ENCODE measurements around the gene METTL26. TPM values are rescaled to one million over a fixed set of nuclear protein-coding genes. Genes with fewer than 3 reads are reported as not detected.

METTL26 gene
- total and polyA plus RNA-seq, 2 experiments from 2014 or later: 77.9 to 155 TPM

DNA sequence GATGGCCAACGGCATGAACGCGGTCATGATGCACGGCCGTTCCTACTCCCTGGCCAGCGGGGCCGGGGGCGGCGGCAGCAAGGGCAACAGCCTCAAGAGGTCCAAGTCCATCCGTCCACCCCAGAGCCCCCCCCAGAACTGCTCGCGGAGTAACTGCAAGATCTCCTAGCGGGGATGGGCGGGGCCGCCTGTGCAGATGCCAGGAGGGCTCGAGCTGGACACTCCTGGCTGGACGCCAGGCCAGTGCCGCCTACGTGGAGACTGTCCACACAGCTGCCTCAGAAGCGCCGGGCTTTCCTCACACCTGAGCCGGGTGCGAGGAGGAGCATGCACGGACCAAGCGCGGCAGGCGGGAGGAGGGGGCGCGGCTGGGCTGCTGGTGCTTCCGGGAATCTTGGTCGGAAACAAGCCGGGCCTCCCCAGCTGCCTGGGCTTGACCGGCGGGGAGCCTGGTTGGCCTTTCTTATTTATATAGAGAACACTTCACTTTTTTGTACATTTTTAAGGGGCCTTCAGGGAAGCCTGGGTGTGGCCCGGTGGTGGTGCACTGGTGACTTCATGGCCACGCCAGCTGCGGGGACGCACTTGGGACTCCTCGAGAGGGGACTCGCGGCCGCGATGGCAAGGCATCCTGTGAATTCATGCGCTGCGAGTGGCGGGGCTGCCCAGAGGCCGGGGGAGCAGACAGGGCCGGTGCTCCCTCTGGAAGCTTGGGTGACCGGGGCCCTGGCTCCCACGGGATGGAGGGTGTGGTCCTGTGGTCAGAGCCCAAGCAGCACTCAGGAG is 8.5 kb downstream of the METTL26 start:
- Histone ChIP-seq H3K4me2 (no peak overlapping the region), H3K9me3 (ENCODE audit: low read depth) (no peaks in the 10 kb centered on the region), H3K27ac (no peak overlapping the region), H3K9me2 (replicated peaks; ENCODE audit: insufficient read depth) (no peaks in the 10 kb centered on the region), H3K36me3 (replicated peaks; ENCODE audit: insufficient read depth, low read depth) (no peaks in the 10 kb centered on the region), H3K4me3 (no peak overlapping the region), H4K20me1 (ENCODE audit: insufficient read depth, poor library complexity, severe bottlenecking) (peaks cover 6% of the 10 kb centered on the region), H3K27me3 (no peaks in the 10 kb centered on the region), H2AFZ (no peak overlapping the region), H3K4me1 (ENCODE audit: insufficient read depth) (peaks cover 16% of the 10 kb centered on the region), H3K79me2 (no peaks in the 10 kb centered on the region)
- peak; percentile 57 for DNase-seq (ENCODE audit: low spot score)
- WGBS (ENCODE audit: low lambda C conversion rate, missing lambda C conversion rate): 94% methylated on average over 49 of the region's 50 CpGs
- no peak for TF ChIP-seq EZH2 (IDR thresholded peaks at IDR 0.05; ENCODE audit: borderline replicate concordance)

- H3K27me3 ChIP-seq: no peaks in the 10 kb centered on the region
- H2AFZ ChIP-seq: no peak overlapping the region
- no peak overlapping the region for H3K27ac ChIP-seq
- H3K79me2 ChIP-seq: peaks cover under 1% of the 10 kb centered on the region
- no peak overlapping the region for H3K4me2 ChIP-seq
- WGBS (ENCODE audit: low lambda C conversion rate, missing lambda C conversion rate): 92% methylated on average over 29 of the region's 29 CpGs
- no peaks in the 10 kb centered on the region for H3K36me3 ChIP-seq (replicated peaks; ENCODE audit: insufficient read depth, low read depth)
- no peaks in the 10 kb centered on the region for H3K9me2 ChIP-seq (replicated peaks; ENCODE audit: insufficient read depth)
- no peak overlapping the region for H3K4me3 ChIP-seq
- peaks cover 6% of the 10 kb centered on the region for H4K20me1 ChIP-seq (ENCODE audit: insufficient read depth, poor library complexity, severe bottlenecking)
- no peaks in the 10 kb centered on the region for H3K9me3 ChIP-seq (ENCODE audit: low read depth)
- H3K4me1 ChIP-seq (ENCODE audit: insufficient read depth): peaks cover 16% of the 10 kb centered on the region
- TF ChIP-seq EZH2 (IDR thresholded peaks at IDR 0.05; ENCODE audit: borderline replicate concordance) (no peak), EZH2phosphoT487 (IDR thresholded peaks at IDR 0.05; ENCODE audit: low read depth, severe bottlenecking, unreplicated experiment) (no peak), CTCF (IDR thresholded peaks at IDR 0.05; ENCODE audit: poor library complexity) (no peak)
- DNase-seq (ENCODE audit: low spot score): peak; percentile 46
These were observed 9.2 kb downstream of the METTL26 start for GRCh38 chr16:626787-627453.

DNA sequence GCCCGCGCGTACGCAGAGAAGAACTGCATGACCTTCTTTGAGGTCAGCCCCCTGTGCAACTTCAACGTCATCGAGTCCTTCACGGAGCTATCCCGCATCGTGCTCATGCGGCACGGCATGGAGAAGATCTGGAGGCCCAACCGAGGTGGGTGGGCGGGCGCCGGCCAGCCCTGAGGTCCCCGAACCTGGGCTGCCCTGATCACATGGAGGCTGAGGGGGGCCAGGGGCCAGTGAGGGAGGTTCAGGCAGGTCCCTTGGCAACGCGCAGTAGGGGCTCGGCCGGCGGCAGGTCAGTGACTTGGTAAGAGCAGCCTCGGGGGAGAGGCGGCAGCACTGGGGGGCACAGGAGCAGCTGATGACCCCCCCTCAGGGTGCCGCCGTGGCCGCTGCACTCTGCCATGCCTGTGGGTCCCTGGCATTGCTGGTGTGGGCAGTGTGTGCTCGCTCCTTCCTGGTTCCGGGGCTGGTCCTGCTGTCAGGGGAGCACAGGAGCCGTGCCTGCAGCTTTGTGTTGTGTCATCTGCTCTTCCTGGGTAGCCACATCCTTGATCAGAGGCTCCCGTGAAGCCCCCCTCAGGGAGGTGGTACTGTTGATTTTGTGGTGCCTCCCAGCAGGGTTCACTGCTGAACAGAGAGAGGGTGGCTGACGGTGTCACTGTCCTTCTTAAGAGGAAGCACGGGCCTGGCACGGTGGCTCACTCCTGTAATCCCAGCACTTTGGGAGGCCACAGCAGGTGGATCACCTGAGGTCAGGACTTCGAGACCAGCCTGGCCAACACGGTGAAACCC is 9.9 kb downstream of the METTL26 start:
- DNase-seq (ENCODE audit: low spot score): no peak
- Histone ChIP-seq H3K27me3 (no peaks in the 10 kb centered on the region), H3K4me1 (ENCODE audit: insufficient read depth) (peaks cover 13% of the 10 kb centered on the region), H3K4me3 (no peak overlapping the region), H3K4me2 (no peak overlapping the region), H3K9me2 (replicated peaks; ENCODE audit: insufficient read depth) (no peaks in the 10 kb centered on the region), H3K27ac (no peak overlapping the region), H3K79me2 (peaks cover 3% of the 10 kb centered on the region), H2AFZ (no peak overlapping the region), H3K36me3 (replicated peaks; ENCODE audit: insufficient read depth, low read depth) (no peaks in the 10 kb centered on the region), H3K9me3 (ENCODE audit: low read depth) (no peaks in the 10 kb centered on the region), H4K20me1 (ENCODE audit: insufficient read depth, poor library complexity, severe bottlenecking) (peaks cover 6% of the 10 kb centered on the region)
- TF ChIP-seq EZH2phosphoT487 (IDR thresholded peaks at IDR 0.05; ENCODE audit: low read depth, severe bottlenecking, unreplicated experiment): no peak
- TF ChIP-seq EZH2 (IDR thresholded peaks at IDR 0.05; ENCODE audit: borderline replicate concordance): no peak
- no peak for TF ChIP-seq CTCF (IDR thresholded peaks at IDR 0.05; ENCODE audit: poor library complexity)
- 94% methylated on average over 33 of the region's 35 CpGs for WGBS (ENCODE audit: low lambda C conversion rate, missing lambda C conversion rate)
